Right hindlimb (tissue), 1 donor: ENCODE results near the gene GREM1.

ENCODE experiments used
- DNase-seq: peaks from one replicate; pipeline ENCODE4 v3.0.0-alpha.2; 2018

Gene GREM1

GRCh38 chr15:32790352-32790999 lies 72.7 kb downstream of the GREM1 start:
- DNase-seq = no peak

- no peak for DNase-seq
Measured at GRCh38 chr15:32792436-32792835, 74.6 kb downstream of the GREM1 start.
